Kidney epithelial cell (primary cell): ENCODE results near the gene SLC43A1. TPM values are rescaled to one million over a fixed set of nuclear protein-coding genes. Genes with fewer than 3 reads are reported as not detected.

Source experiments
- DNase-seq: peaks from one replicate; pipeline ENCODE4 v3.0.0-alpha.2; 2010; ENCODE audit warnings: low read depth
- H3K27me3 ChIP-seq: 2 replicates; pipeline ENCODE4 v1.6.0; 2011; ENCODE audit warnings: low read length; ENCODE audit not compliant: control insufficient read depth, insufficient read depth
- H3K36me3 ChIP-seq: 2 replicates; pipeline ENCODE4 v1.5.1; 2011; ENCODE audit warnings: low read length; ENCODE audit not compliant: control insufficient read depth, insufficient read depth
- H3K4me3 ChIP-seq: 2 replicates; pipeline ENCODE4 v1.5.1; 2011; ENCODE audit warnings: low read depth, mild to moderate bottlenecking, control low read depth, low read length
- total RNA-seq: library from RNA; depleted of rRNA; stranded (reverse); fragments of >200 nt; gene quantifications from 2 replicates; pipeline ENCODE4 v1.2.3, GENCODE V29; 2015
- TF ChIP-seq, protein P1 (sequence below): IDR thresholded peaks from 2 replicates; pipeline ENCODE4 v1.5.1; 2011; ENCODE audit warnings: mild to moderate bottlenecking, moderate library complexity, low read length, control low read depth, inconsistent platforms; ENCODE audit not compliant: insufficient read depth, poor library complexity, severe bottlenecking

Gene SLC43A1
- 12.5 and 16.7 TPM in 2 replicates for total RNA-seq

DNA sequence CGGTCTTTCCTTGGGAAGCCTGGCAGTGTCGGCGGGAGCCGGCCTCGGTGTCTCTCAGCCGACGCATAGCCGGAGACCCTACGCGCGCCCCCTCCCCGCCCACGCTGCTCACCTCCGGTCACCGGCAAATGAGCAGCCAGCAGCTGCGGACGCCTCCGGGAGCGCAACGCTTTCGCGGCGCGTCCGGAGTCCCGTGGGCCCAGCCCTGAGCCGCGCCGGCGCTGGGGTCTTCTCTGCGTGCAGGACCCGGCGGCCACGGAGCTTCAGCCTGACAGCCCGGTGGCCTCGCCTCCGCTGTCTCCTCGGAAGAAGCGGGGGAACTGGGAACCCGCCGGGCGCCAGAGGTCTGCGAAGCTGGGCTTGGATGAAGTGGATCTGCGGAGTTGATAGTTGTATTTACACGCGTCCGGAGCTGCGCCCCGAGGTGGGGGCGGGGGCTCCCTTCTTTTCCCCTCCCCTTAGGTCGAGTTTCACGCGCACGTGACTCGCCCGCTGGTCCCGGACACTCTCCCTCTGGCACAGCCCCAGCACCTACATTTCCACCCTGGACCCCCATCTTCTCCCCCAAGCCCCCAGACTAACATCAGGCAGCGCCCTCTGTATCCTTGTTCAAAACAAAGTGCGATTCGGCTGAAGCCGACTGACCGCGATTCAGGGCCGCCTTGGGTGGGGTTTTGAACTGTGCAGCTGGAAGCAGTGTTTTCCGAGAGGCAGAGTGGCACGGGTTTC, at the start of gene SLC43A1:
SLC43A1 (minus strand) TSS at position 371 of the 729 bp plus-strand sequence. CDS start 1,591 bp downstream, outside the sequence.
- no peak for DNase-seq
- peak within 1 kb of the TSS; percentile 56 for H3K4me3 ChIP-seq
- H3K36me3 ChIP-seq, result no peaks in the 10 kb centered on the region
- H3K27me3 ChIP-seq, result no peaks in the 10 kb centered on the region
- TF ChIP-seq, protein P1, sequence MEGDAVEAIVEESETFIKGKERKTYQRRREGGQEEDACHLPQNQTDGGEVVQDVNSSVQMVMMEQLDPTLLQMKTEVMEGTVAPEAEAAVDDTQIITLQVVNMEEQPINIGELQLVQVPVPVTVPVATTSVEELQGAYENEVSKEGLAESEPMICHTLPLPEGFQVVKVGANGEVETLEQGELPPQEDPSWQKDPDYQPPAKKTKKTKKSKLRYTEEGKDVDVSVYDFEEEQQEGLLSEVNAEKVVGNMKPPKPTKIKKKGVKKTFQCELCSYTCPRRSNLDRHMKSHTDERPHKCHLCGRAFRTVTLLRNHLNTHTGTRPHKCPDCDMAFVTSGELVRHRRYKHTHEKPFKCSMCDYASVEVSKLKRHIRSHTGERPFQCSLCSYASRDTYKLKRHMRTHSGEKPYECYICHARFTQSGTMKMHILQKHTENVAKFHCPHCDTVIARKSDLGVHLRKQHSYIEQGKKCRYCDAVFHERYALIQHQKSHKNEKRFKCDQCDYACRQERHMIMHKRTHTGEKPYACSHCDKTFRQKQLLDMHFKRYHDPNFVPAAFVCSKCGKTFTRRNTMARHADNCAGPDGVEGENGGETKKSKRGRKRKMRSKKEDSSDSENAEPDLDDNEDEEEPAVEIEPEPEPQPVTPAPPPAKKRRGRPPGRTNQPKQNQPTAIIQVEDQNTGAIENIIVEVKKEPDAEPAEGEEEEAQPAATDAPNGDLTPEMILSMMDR, result no peak

DNA sequence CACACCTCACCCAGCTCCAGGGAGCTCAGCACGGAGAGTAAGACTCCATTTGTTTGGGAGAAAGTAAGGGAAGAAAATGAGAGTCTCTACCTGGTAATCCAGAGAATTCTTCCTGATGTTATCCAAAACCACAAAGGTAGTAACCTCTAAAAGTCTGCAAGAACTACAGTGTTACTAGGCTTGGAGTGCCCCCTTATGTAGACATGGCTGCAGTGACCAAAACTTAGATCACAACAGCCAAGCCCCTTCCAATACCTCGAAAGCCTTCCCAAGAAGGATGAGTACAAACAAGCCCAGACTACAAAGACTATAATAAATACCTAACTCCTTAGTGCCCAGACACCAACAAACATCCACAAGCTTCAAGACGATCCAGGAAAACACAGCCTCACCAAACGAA, 47.1 kb upstream of the SLC43A1 start:
- no peaks in the 10 kb centered on the region for H3K36me3 ChIP-seq
- TF ChIP-seq, protein P1, result no peak
- H3K4me3 ChIP-seq, result no peak overlapping the region
- no peaks in the 10 kb centered on the region for H3K27me3 ChIP-seq
- no peak for DNase-seq

DNA sequence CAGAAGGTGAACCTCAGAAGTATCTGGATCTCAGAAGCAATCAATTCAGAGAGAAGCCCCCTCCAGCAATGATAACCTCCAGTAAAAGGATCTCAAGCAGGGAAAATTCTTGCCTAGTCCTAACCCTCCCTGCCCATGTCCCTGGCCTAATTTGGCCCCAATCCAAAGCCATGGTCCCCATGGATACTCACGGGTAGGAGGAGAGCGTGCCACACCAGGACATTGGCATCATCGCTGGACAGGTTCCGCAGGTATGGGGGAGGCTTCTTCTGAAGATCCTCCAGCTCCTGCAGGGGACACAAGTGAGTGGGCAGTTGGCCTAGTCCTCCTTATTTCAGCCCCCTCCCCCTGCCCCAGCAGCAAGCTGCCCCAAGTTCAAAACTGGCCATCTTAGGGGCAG, 44.6 kb upstream of the SLC43A1 start:
- Histone ChIP-seq H3K36me3 (no peaks in the 10 kb centered on the region), H3K4me3 (no peak overlapping the region), H3K27me3 (no peaks in the 10 kb centered on the region)
- no peak for DNase-seq
- TF ChIP-seq, protein P1, result no peak

DNA sequence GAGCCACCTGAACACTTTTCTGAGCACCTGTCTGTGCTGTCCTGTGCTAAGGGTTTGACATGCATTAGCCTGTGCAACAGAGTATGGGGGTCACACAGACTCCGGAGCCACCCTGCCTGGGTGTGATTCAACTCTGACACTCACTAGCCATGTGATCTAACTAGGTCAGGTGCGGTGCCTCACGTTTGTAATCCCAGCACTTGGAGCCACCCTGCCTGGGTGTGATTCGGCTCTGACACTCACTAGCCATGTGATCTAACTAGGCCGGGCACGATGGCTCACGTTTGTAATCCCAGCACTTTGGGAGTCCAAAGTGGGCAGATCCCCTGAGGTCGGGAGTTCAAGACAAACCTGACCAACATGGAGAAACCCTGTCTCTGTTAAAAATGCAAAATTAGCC, 40.5 kb upstream of the SLC43A1 start:
- DNase-seq, result no peak
- TF ChIP-seq, protein P1, result no peak
- H3K4me3 ChIP-seq, result no peak overlapping the region
- H3K36me3 ChIP-seq, result no peaks in the 10 kb centered on the region
- H3K27me3 ChIP-seq, result no peaks in the 10 kb centered on the region

DNA sequence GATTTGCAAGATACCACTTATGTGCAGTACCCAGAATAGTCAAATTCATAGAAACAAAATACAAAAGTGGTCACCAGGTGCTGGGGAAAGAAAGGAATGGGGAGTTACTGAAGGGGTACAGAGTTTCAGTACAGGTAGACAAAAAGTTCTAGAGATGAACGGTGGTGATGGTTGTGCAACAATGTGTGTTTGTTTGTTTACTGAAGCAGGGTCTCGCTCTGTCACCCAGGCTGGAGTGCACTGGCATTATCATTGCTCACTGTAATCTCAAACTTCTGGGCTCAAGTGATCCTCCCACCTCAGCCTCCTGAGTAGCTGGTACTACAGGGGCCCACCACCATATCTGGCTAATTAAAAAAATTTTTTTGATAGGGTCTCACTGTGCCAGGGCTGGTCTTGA, 39.9 kb upstream of the SLC43A1 start:
- Histone ChIP-seq H3K4me3 (no peak overlapping the region), H3K36me3 (no peaks in the 10 kb centered on the region), H3K27me3 (no peaks in the 10 kb centered on the region)
- TF ChIP-seq, protein P1, result no peak
- no peak for DNase-seq

DNA sequence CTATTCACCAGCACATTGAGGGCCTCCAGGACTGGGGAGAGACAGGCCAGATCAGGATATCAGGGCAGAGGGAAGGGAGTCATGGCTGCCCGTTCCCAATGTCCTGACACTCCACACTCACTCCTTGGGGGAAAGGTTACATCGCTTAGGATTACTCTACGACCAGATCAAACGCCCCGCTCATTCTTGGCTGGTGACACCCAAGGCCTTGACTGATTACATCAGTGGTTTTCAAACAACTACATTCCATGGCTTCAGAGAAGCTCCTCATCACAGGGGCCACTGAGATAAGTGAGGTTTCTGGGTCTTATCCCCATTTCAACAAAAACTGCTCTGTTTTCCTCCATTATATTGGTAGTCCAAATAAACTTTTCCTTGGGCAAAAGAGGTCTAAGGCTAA, 37.0 kb upstream of the SLC43A1 start:
- H3K27me3 ChIP-seq, result no peaks in the 10 kb centered on the region
- TF ChIP-seq, protein P1, result no peak
- DNase-seq, result no peak
- H3K36me3 ChIP-seq, result no peaks in the 10 kb centered on the region
- H3K4me3 ChIP-seq, result no peak overlapping the region
